ENCODE measurements around the gene SMCR8. TPM values are rescaled to one million over a fixed set of nuclear protein-coding genes. Genes with fewer than 3 reads are reported as not detected.

The SMCR8 gene
- total RNA-seq, 1 donor from 2014 or later: 8.9 TPM

DNA sequence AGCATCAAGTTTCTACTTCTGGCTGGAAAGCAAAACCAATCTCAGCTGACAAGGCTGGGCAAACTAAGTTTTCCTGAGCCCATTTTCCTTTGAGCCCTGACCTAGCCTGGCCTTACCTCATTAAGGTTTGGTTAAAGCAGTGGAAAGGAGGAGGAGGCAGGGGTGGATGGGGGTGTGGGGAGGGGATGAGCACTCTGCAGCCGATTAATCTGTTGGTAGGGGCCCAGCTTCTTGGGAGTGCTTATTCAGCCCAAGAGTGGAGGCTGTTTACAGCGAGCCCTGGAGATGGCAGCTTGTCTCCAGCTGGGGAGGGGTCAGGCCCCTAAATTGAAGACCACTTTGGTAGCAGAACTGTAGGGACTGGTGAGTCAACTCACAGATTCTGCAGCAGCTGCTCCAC is 12.0 kb downstream of the SMCR8 start:
- H3K27me3 ChIP-seq: no peaks in the 10 kb centered on the region
- H2AFZ ChIP-seq (replicated peaks): no peak overlapping the region
- H3K79me2 ChIP-seq (ENCODE audit: low read depth): no peaks in the 10 kb centered on the region
- no peaks in the 10 kb centered on the region for H4K20me1 ChIP-seq (ENCODE audit: low read depth)
- peaks cover 17% of the 10 kb centered on the region for H3K36me3 Mint-ChIP-seq
- H3K4me3 Mint-ChIP-seq: no peak overlapping the region
- H3K36me3 ChIP-seq: no peaks in the 10 kb centered on the region
- no peak overlapping the region for H3K4me3 ChIP-seq
- no peak for DNase-seq (ENCODE audit: low spot score)
- H3K9me3 ChIP-seq (ENCODE audit: low read depth): no peaks in the 10 kb centered on the region
- no peak overlapping the region for H3K4me2 ChIP-seq
- H3K27me3 Mint-ChIP-seq (ENCODE audit: insufficient read depth, low read depth): no peaks in the 10 kb centered on the region
- H3K27ac Mint-ChIP-seq: no peak overlapping the region
- H3K9me3 Mint-ChIP-seq: no peaks in the 10 kb centered on the region
- no peak overlapping the region for H3K9ac ChIP-seq
- TF ChIP-seq EZH2phosphoT487 (IDR thresholded peaks at IDR 0.05): no peak
- no peak overlapping the region for H3K27ac ChIP-seq
- no peaks in the 10 kb centered on the region for H3K4me1 Mint-ChIP-seq
- H3K4me1 ChIP-seq: no peaks in the 10 kb centered on the region
- no peaks in the 10 kb centered on the region for H3F3A ChIP-seq (ENCODE audit: low read depth)

DNA sequence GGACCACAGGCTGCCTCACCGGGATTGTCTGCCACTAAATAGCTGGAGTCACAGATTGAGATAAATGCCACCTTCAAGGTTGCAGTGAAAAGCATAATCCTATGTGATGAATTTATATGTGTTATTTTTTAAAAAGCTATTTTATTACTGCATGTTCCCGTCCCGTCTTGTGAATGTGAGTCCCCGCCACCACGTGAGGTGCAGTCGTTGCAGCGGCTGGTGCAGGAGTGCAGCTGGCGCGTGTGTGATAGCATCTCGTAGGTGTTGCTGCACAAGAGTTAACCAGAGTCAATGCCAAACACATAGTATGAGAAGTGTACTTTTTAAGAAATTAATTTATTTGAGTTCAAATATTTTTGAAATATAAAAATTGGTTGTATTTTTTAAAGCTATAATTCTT is 12.5 kb downstream of the SMCR8 start:
- TF ChIP-seq EZH2 (IDR thresholded peaks at IDR 0.05) (no peak), CTCF (IDR thresholded peaks at IDR 0.05) (no peak), EZH2phosphoT487 (IDR thresholded peaks at IDR 0.05) (no peak)
- no peak overlapping the region for H3K4me2 ChIP-seq
- peaks cover 20% of the 10 kb centered on the region for H3K36me3 Mint-ChIP-seq
- DNase-seq (ENCODE audit: low spot score): no peak
- no peak overlapping the region for H3K27ac Mint-ChIP-seq
- no peaks in the 10 kb centered on the region for H3K27me3 Mint-ChIP-seq (ENCODE audit: insufficient read depth, low read depth)
- H3K4me3 ChIP-seq: no peak overlapping the region
- H2AFZ ChIP-seq (replicated peaks): no peak overlapping the region
- no peaks in the 10 kb centered on the region for H3K4me1 ChIP-seq
- H3K4me1 Mint-ChIP-seq: no peaks in the 10 kb centered on the region
- H3K9me3 Mint-ChIP-seq: no peaks in the 10 kb centered on the region
- no peaks in the 10 kb centered on the region for H4K20me1 ChIP-seq (ENCODE audit: low read depth)
- no peaks in the 10 kb centered on the region for H3K9me3 ChIP-seq (ENCODE audit: low read depth)
- H3K79me2 ChIP-seq (ENCODE audit: low read depth): no peaks in the 10 kb centered on the region
- no peaks in the 10 kb centered on the region for H3F3A ChIP-seq (ENCODE audit: low read depth)
- no peak overlapping the region for H3K4me3 Mint-ChIP-seq
- H3K36me3 ChIP-seq: no peaks in the 10 kb centered on the region
- no peak overlapping the region for H3K9ac ChIP-seq
- H3K27ac ChIP-seq: no peak overlapping the region
- no peaks in the 10 kb centered on the region for H3K27me3 ChIP-seq

DNA sequence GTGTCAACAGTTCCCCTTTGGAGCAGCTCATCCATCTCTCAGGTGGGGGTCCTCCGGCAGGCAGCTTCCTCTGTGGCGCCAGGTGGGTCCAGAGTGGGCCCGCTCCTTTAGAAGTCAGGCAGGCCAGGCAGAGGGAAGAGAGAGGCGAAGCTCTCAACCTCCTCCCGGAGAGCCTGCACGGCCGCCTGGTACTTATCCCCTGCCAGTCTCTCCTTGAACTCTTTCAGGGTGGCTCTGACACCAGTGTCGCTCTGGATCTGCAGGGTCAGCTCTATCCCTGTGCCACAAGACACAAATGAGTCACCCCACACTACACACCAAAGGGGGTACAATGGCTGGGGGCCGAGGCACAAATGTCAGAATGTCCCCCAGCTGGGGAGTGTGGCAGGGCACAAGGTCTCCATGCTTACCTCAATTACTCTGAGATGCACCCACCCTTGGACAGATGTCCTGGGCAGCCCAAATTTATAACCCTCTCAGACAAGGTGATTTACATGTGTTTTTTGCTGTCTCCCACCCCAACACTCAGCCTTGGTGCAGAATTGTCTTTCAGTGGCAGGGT is 13.6 kb downstream of the SMCR8 start:
- DNase-seq (ENCODE audit: low spot score): no peak
- H3K9me3 Mint-ChIP-seq: no peaks in the 10 kb centered on the region
- no peak overlapping the region for H3K27ac Mint-ChIP-seq

More for the DNA sequence above, 13.6 kb downstream of the SMCR8 start:
- Histone ChIP-seq H3K27ac (no peak overlapping the region), H3K9ac (no peak overlapping the region), H3K9me3 (ENCODE audit: low read depth) (no peaks in the 10 kb centered on the region), H3K4me2 (no peak overlapping the region), H3K4me3 (no peak overlapping the region), H3F3A (ENCODE audit: low read depth) (no peaks in the 10 kb centered on the region), H3K79me2 (ENCODE audit: low read depth) (no peaks in the 10 kb centered on the region), H3K27me3 (no peaks in the 10 kb centered on the region), H2AFZ (replicated peaks) (no peak overlapping the region), H4K20me1 (ENCODE audit: low read depth) (no peaks in the 10 kb centered on the region), H3K4me1 (no peaks in the 10 kb centered on the region), H3K36me3 (no peaks in the 10 kb centered on the region)
- Mint-ChIP-seq H3K4me3 (no peak overlapping the region), H3K27me3 (ENCODE audit: insufficient read depth, low read depth) (no peaks in the 10 kb centered on the region), H3K4me1 (no peaks in the 10 kb centered on the region), H3K36me3 (peaks cover 17% of the 10 kb centered on the region)
- TF ChIP-seq EZH2phosphoT487 (IDR thresholded peaks at IDR 0.05): no peak
- TF ChIP-seq CTCF (IDR thresholded peaks at IDR 0.05): no peak
- no peak for TF ChIP-seq EZH2 (IDR thresholded peaks at IDR 0.05)
